HepG2 (cell line): Measurements from ENCODE around the gene SLC2A10. TPM values are rescaled to one million over a fixed set of nuclear protein-coding genes. Genes with fewer than 3 reads are reported as not detected.
A peak's percentile ranks its signal among the peaks of the same experiment; 100 is the strongest.

Experiments used
- ARNT2 ChIP-seq: sonication (generic); formaldehyde crosslinking; IDR thresholded peaks from 2 replicates; pipeline ENCODE4 v1.8.0; 2022; ENCODE audit warnings: mild to moderate bottlenecking, low read depth, missing genetic modification reagents, moderate library complexity
- DBP ChIP-seq: sonication (generic); formaldehyde crosslinking; IDR thresholded peaks from 2 replicates; pipeline ENCODE4 v1.4.0; 2020; ENCODE audit warnings: missing genetic modification reagents; ENCODE audit errors: not compliant biosample characterization
- DRAP1 ChIP-seq: IDR thresholded peaks from 2 replicates; pipeline ENCODE4 v1.6.1; 2016; ENCODE audit warnings: missing genetic modification reagents, missing compliant biosample characterization
- DZIP1 ChIP-seq: sonication (generic); formaldehyde crosslinking; IDR thresholded peaks from 2 replicates; pipeline ENCODE4 v1.5.0; 2020; ENCODE audit warnings: mild to moderate bottlenecking, missing genetic modification reagents
- EEA1 ChIP-seq: sonication (generic); formaldehyde crosslinking; IDR thresholded peaks from 2 replicates; pipeline ENCODE4 v1.5.1; 2020; ENCODE audit warnings: mild to moderate bottlenecking, missing genetic modification reagents, borderline replicate concordance
- EHMT2 ChIP-seq: fragments of 200-600 bp; sonication (generic); IDR thresholded peaks from 2 replicates; pipeline ENCODE4 v1.7.0; 2017; ENCODE audit warnings: antibody characterized with exemption, low read depth, low read length, borderline replicate concordance
- FOXA1 ChIP-seq, 2 experiments: fragments of 450-650 bp in 1 of 2; sonication (generic) in 1 of 2; formaldehyde crosslinking in 1 of 2; IDR thresholded peaks; 2 replicates each; pipeline versions ENCODE4 v1.4.0 to v1.6.1; 2016 to 2020; ENCODE audit warnings: missing genetic modification reagents in 1 of 2
- HIVEP1 ChIP-seq: sonication (generic); formaldehyde crosslinking; IDR thresholded peaks from 2 replicates; pipeline ENCODE4 v1.4.0; 2020; ENCODE audit warnings: mild to moderate bottlenecking, missing genetic modification reagents
- HMGXB3 ChIP-seq: sonication (generic); formaldehyde crosslinking; IDR thresholded peaks from 2 replicates; pipeline ENCODE4 v1.4.0; 2020; ENCODE audit warnings: missing genetic modification reagents, borderline replicate concordance
- ISL2 ChIP-seq: sonication (generic); formaldehyde crosslinking; IDR thresholded peaks from 2 replicates; pipeline ENCODE4 v1.5.0; 2020; ENCODE audit warnings: missing genetic modification reagents
- KAT2B ChIP-seq: fragments of 150-350 bp; IDR thresholded peaks from 2 replicates; pipeline ENCODE4 v1.6.1; 2014; ENCODE audit warnings: low read depth, low read length, borderline replicate concordance
- MLLT10 ChIP-seq: sonication (generic); formaldehyde crosslinking; IDR thresholded peaks from 2 replicates; pipeline ENCODE4 v1.4.0; 2020; ENCODE audit warnings: missing genetic modification reagents
- NFE2L2 ChIP-seq: fragments of 150-350 bp; IDR thresholded peaks from 2 replicates; pipeline ENCODE4 v1.6.1; 2014; ENCODE audit warnings: low read length
- PAF1 ChIP-seq: IDR thresholded peaks from 2 replicates; pipeline ENCODE4 v1.6.1; 2016; ENCODE audit warnings: missing genetic modification reagents, missing compliant biosample characterization
- RELA ChIP-seq: sonication (generic); formaldehyde crosslinking; IDR thresholded peaks from 2 replicates; pipeline ENCODE4 v1.4.0; 2020; ENCODE audit warnings: missing genetic modification reagents
- RXRA ChIP-seq: sonication (generic); formaldehyde crosslinking; IDR thresholded peaks from 2 replicates; pipeline ENCODE4 v1.5.1; 2020; ENCODE audit warnings: missing genetic modification reagents
- SOX5 ChIP-seq: IDR thresholded peaks from 2 replicates; pipeline ENCODE4 v1.6.1; 2016; ENCODE audit warnings: borderline replicate concordance
- ZFP82 ChIP-seq: sonication (generic); formaldehyde crosslinking; IDR thresholded peaks from 2 replicates; pipeline ENCODE4 v1.5.1; 2020; ENCODE audit warnings: mild to moderate bottlenecking, missing genetic modification reagents, borderline replicate concordance
- ZNF784 ChIP-seq: sonication (generic); formaldehyde crosslinking; IDR thresholded peaks from 2 replicates; pipeline ENCODE4 v1.5.1; 2020; ENCODE audit warnings: missing genetic modification reagents, mild to moderate bottlenecking, borderline replicate concordance
- ZNF792 ChIP-seq: IDR thresholded peaks from 2 replicates; pipeline ENCODE4 v1.6.1; 2016
- ZNF839 ChIP-seq: sonication (generic); formaldehyde crosslinking; IDR thresholded peaks from 2 replicates; pipeline ENCODE4 v1.4.0; 2020; ENCODE audit warnings: missing genetic modification reagents, mild to moderate bottlenecking, borderline replicate concordance
- polyA plus RNA-seq, 8 experiments: library from polyadenylated mRNA; depleted of rRNA in 3 of 8; stranded (reverse) in 7 of 8; unstranded in 1 of 8; fragments of >200 nt; fragmentation: Illumina TruSeq in 4 of 8; extraction: Trizol in 4 of 8; gene quantifications; 2 replicates each; pipeline versions ENCODE4 v1.2.1 to v1.2.3, GENCODE V29; 2011 to 2016; ENCODE audit warnings: low read depth in 4 of 8, missing spikeins in 1 of 8, mixed read lengths in 1 of 8; ENCODE audit not compliant: insufficient read depth in 1 of 8
- total RNA-seq, 5 experiments: library from RNA; depleted of rRNA; stranded (reverse); fragments of >200 nt; fragmentation: Illumina TruSeq; extraction: Trizol; gene quantifications; 2 replicates each; pipeline ENCODE4 v1.2.3, GENCODE V29; 2016; ENCODE audit warnings: low read depth in 1 of 5

SLC2A10 gene
- total and polyA plus RNA-seq, 2 of the 13 experiments (the other 11 are each of a cell fraction or from before 2014, with no cell fraction given), result 16.0 to 18.4 TPM

GRCh38 chr20:46666818-46667515, 42.5 kb upstream of the SLC2A10 start (continued):
- TF ChIP-seq PAF1, result no peak
- TF ChIP-seq DRAP1 (CRISPR knock-in tag), result peak; percentile 82
- peak; percentile 100 for TF ChIP-seq SOX5 (CRISPR knock-in tag)
- peak; percentile 96 for TF ChIP-seq ARNT2
- TF ChIP-seq ISL2 (CRISPR knock-in tag), result peak; percentile 100
- no peak for TF ChIP-seq ZFP82 (CRISPR knock-in tag)
- peak; percentile 99 for TF ChIP-seq ZNF792 (CRISPR knock-in tag)
- peak; percentile 84; the same call in 1 of the 2 replicates for TF ChIP-seq EHMT2
- TF ChIP-seq DZIP1 (CRISPR knock-in tag), result no peak; the same call in 1 of the 2 replicates
- 0 out of 2 replicates have a peak, but pooled peaks have one; percentile 31 for TF ChIP-seq MLLT10 (CRISPR knock-in tag)
- peak; percentile 99 for TF ChIP-seq RXRA (CRISPR knock-in tag)
- TF ChIP-seq FOXA1 (IDR thresholded peaks at IDR 0.05), result no peak
- peak; percentile 94 for TF ChIP-seq FOXA1 (CRISPR knock-in tag; IDR thresholded peaks at IDR 0.05)
- TF ChIP-seq KAT2B, result no peak
- TF ChIP-seq EEA1 (CRISPR knock-in tag), result no peak
- no peak for TF ChIP-seq ZNF839
- peak; percentile 86; the same call in 1 of the 2 replicates for TF ChIP-seq RELA (CRISPR knock-in tag)
- TF ChIP-seq DBP (CRISPR knock-in tag), result peak; percentile 89
- TF ChIP-seq HMGXB3 (CRISPR knock-in tag), result peak; percentile 96
- TF ChIP-seq NFE2L2, result peak; percentile 5; the same call in 1 of the 2 replicates
- peak; percentile 97; the same call in 1 of the 2 replicates for TF ChIP-seq HIVEP1 (CRISPR knock-in tag)
- peak; percentile 99; the same call in 1 of the 2 replicates for TF ChIP-seq ZNF784 (CRISPR knock-in tag)
